ENCODE measurements around the gene E2F2.

E2F2 gene

GRCh38 chr1:23481026-23481597 is 49.9 kb downstream of the E2F2 start:
- no peak for DNase-seq

- no peak for DNase-seq
These were observed 50.6 kb downstream of the E2F2 start for GRCh38 chr1:23480187-23481025.

GRCh38 chr1:23479666-23479941 is 51.4 kb downstream of the E2F2 start:
- DNase-seq, result no peak

- no peak for DNase-seq
These were observed 52.0 kb downstream of the E2F2 start for GRCh38 chr1:23478896-23479665.

- no peak for DNase-seq
These were observed 53.5 kb downstream of the E2F2 start for GRCh38 chr1:23477359-23478144.

- no peak for DNase-seq
These were observed 55.4 kb downstream of the E2F2 start for GRCh38 chr1:23475641-23476040.

- DNase-seq, result no peak
These were observed 55.9 kb downstream of the E2F2 start for GRCh38 chr1:23475134-23475628.

- DNase-seq, result no peak
These were observed 57.8 kb downstream of the E2F2 start for GRCh38 chr1:23473037-23473800.

- no peak for DNase-seq
These were observed 58.5 kb downstream of the E2F2 start for GRCh38 chr1:23472351-23473036.

- no peak for DNase-seq
These were observed 59.5 kb downstream of the E2F2 start for GRCh38 chr1:23471473-23472075.

GRCh38 chr1:23470282-23471070 is 60.6 kb downstream of the E2F2 start:
- no peak for DNase-seq

GRCh38 chr1:23469372-23469982 is 61.6 kb downstream of the E2F2 start:
- no peak for DNase-seq

- DNase-seq, result no peak
These were observed 64.5 kb downstream of the E2F2 start for GRCh38 chr1:23466423-23466989.

GRCh38 chr1:23463286-23463685 is 67.7 kb downstream of the E2F2 start:
- DNase-seq, result no peak

GRCh38 chr1:23462766-23463165 is 68.3 kb downstream of the E2F2 start:
- no peak for DNase-seq

GRCh38 chr1:23461050-23461449 is 70.0 kb downstream of the E2F2 start:
- no peak for DNase-seq

- DNase-seq, result no peak
These were observed 70.5 kb downstream of the E2F2 start for GRCh38 chr1:23460519-23460918.

GRCh38 chr1:23459338-23459757 is 71.7 kb downstream of the E2F2 start:
- DNase-seq, result no peak
